Right lung (tissue), 5 donors: Measurements from ENCODE around the gene ELFN2. TPM values are rescaled to one million over a fixed set of nuclear protein-coding genes. Genes with fewer than 3 reads are reported as not detected.

Experiments used
- DNase-seq, 2 donors: peaks; one replicate each; pipeline ENCODE4 v3.0.0-alpha.2; 2013
- polyA plus RNA-seq, 5 donors: library from polyadenylated mRNA; unstranded; fragments of 120-200 nt; gene quantifications; one replicate each; pipeline versions ENCODE4 v1.2.1 to v1.2.3, GENCODE V29; 2013; ENCODE audit warnings: inconsistent platforms in 1 of 5, low replicate concordance in 1 of 5; ENCODE audit not compliant: insufficient read length in 5 of 5, insufficient read depth in 1 of 5

The ELFN2 gene
- polyA plus RNA-seq, 5 donors, result 0.51 to 2.0 (median 1.3) TPM

GRCh38 chr22:37454857-37455686 is 27.8 kb upstream of the ELFN2 start:
- DNase-seq, result peak; percentile 16 to 17

DNA sequence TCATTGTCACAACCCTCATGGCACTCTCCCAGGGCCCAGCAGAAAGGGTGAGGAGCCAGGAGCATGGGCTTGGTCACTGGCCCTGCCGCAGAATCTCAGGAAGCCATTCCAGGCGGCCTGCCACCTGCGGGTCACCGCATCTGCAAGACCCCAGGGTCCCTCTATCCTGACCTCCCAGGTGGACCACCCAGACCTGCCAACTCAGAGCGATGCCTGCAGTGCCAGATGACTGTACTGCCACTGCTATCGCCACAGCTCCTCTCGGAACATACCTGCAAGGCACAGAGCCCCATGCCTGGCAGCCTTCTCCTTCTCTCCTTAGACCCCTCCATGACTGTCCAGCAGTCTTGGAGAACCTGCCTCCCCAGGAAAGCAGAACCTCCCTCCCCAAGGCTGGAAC is 26.4 kb upstream of the ELFN2 start:
- no peak for DNase-seq

- no peak for DNase-seq
These were observed 23.9 kb upstream of the ELFN2 start for GRCh38 chr22:37451218-37451617.

GRCh38 chr22:37449331-37450001 is 22.2 kb upstream of the ELFN2 start:
- DNase-seq, result no peak

GRCh38 chr22:37448516-37449127 is 21.3 kb upstream of the ELFN2 start:
- no peak for DNase-seq

DNA sequence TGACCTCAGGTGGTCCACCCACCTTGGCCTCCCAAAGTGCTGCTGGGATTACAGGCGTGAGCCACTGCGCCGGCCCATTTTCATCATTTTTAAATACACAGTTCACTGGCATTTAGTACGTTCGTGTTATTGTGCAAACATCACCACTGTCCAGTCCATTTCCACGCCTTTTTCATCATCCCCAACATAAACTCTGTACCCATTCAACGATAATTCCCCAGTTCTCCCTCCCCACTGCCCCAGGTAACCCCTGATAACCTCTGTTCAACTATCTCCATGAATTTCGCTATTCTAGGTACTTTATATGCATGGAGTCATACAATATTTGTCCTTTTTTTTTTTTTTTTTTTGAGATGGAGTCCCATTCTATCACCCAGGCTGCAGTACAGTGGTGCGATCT is 18.2 kb upstream of the ELFN2 start:
- no peak for DNase-seq

DNA sequence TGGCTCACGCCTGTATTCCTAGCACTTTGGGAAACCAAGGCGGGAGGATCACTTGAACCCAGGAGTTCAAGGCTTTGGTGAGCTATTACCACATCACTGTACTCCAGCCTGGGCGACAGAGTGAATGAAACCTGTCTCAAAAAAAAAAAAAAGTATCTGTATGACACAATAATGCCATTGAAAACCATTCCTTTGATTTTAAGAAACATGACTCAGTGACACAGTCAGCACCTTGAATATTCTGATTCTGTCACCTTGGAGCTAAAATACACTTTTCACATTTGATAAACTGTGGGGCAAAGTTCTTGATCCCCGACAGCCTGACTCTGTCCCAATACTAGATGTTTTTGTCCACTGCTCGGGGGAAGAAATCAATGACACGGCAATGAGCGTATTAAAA is 16.7 kb upstream of the ELFN2 start:
- DNase-seq, result no peak

DNA sequence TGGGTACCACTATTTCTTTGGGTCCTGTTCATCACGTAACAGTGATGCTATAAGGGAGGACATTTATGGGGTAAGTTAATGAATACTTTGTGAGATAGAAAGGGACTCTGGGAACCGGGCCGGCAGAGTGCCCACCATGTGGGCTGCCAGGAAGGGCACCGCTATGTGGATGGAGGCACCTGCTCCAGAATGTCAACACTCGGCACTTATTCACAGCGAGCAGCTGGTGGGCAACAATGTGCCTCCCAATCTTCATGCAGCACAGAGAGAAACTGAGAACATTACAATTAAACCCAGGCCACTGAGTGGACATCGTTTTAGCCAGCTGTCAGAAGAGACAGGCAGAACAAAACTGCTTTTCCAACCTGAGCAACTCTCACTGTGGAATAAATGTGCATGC is 15.8 kb upstream of the ELFN2 start:
- no peak for DNase-seq

- no peak for DNase-seq
These were observed 15.3 kb upstream of the ELFN2 start for GRCh38 chr22:37442537-37442936.

GRCh38 chr22:37442135-37442534 is 14.9 kb upstream of the ELFN2 start:
- DNase-seq, result no peak

DNA sequence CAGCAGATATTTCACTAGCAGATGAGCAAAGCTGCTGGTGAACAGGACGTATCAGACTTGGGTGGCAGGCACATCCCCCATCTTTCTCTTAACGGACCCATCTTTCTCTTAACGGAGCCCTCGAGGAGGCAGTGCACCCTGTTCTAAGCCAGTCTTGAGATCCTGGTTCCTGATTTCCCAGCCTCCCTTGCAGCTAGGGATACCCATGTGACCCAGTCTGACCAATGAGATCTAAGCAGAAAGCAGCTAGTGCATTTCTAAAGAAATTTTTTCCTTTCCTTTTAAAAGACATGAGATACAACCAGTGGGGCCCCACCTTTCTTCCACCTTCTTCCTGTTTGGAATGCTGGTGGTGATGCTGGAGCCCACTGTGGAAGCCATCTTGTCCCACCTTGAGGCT is 13.6 kb upstream of the ELFN2 start:
- DNase-seq, result no peak

DNA sequence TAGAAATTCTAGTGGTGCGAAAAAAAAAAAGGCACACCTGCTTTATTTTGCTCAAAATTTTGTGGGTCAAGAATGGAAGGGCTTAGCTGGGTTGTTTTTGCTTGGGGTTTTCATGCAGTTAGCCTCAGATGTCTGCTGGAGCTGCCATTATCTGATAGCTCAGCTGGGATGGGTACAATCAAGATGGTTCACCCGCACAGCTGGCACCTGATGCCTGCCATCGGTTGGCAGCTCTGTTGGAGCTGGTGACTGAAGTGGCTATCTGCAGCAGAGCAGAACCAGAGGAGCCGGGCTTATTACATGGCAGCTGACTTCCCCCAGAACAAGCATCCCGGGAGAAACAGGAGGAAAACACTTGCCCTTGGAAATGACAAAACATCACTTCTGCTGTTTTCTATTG is 12.1 kb upstream of the ELFN2 start:
- DNase-seq, result no peak

DNA sequence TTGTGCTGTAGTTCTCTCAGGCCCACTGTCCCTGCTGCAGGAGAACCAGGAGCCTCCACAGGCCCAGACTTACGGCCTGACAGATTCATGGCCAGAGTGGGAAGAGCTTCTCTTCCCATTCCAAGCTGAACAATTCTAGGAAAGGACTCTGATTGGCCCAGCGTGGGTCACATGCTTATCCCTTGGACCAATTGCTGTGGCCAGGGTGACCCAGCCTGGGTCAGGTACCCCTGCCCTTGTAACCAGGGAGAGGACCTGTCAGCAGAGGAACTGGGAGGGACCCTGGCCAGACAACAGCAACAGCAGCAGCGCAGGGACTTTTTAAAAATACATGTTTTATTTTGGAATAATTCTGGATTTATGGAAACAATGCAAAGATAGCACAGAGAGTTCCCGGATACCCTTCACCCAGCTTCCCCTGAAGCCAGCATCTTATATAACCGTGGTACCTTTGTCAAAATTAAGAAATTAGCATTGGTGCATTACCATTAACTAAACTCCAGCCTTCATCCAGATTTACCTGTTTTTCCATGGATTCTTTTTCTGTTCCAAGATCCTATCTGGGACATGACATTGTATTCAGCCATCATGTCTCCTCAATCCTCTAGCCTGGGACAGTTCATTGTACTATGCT is 8.8 kb upstream of the ELFN2 start:
- no peak for DNase-seq

DNA sequence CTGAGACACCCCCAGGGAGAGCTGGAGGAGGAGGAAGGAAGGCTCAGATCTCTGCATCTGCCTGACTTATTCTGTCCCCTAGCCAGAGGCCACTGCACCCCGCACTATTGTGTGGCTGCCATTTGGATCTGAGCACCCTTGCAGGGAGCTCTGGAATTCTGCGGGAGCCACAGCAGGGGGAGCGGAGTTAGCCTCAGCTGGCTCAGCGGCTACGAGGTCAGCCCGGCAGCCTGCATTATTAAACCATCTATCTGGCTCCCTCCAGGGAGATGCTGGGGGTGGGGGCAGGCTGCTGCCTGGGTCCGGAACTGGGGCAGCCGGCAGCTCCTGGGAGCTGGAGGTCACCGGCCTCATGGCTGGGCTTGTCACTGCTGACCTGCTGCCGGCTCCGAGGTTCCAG is 6.5 kb upstream of the ELFN2 start:
- no peak for DNase-seq

- no peak for DNase-seq
These were observed 5.4 kb upstream of the ELFN2 start for GRCh38 chr22:37432708-37433054.

DNA sequence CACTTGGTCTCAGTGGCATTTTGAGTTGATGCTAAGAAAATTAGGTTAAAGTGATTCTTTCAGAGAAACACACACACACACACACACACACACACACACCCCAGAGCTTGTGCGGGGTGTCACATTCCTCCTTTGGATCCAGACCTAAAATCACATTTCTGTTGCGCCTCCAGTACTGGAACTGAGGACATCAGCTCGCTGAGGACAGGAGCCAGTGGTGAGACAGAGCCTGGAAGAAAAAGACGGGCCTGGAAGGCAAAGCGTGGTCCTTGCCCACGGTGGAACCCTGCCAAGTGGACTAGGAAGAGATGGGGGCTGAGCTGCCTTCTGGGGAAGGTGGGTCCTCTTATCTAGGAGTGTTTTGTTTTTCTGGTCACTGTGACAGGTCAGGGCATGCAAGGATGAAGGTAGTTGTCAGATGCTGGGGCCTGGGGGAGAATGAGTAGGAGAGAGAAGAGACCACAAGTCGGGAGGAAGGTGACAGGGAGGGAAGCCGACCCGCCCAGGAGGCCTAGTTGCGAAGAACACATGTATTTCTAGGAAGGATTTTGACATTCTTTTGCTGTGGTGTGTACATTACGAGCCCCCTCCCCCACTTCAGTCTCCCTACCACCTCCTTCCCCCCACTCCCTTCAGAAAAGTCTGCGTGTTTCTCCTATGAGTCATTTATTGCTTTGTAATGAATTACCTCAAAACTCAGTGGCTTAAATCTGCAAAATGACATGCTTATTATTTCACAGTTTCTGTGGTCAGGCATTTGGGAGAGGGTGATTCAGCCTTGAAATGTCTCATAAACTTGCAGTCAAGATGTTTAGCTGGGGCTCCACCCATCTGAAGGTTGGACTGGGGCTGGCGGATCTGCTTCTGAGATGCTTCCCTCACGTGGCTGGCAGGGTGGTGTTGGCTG is 4.8 kb upstream of the ELFN2 start:
- DNase-seq, result no peak

GRCh38 chr22:37431366-37431765 is 4.1 kb upstream of the ELFN2 start:
- DNase-seq, result no peak

DNA sequence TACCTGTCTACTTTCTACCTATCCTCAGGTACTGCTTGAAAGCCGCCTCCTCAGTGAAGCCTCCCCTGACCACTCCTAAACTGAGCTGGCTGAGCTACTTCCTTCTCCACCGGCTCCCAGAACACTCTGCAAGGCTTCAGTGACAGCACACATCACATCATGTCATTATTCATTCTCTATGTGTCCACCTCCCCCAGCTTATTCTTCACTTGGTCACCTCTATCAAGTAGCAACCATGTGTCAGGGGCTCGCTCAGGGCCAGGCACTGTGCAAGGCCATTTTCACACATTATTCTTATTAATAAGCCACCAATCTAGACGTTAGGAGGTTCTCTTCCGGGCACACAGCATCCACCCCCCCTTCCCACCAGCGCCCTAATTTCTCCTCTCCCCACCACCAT is 3.7 kb upstream of the ELFN2 start:
- DNase-seq, result no peak

- no peak for DNase-seq
These were observed 1.6 kb upstream of the ELFN2 start for GRCh38 chr22:37428649-37429586.
